ENCODE results near the gene PLA2G7. TPM values are rescaled to one million over a fixed set of nuclear protein-coding genes. Genes with fewer than 3 reads are reported as not detected.
"Not testable (repeated sequence)": the region's sequence is repeated elsewhere in the genome, so short reads cannot be mapped to it uniquely, and the experiment has no call there.

Gene PLA2G7
- total RNA-seq, 1 experiment from 2014 or later, result 1.7 TPM

- no peaks in the 10 kb centered on the region for H3K23me2 ChIP-seq (ENCODE audit: insufficient read length, low read depth, low read length, poor library complexity, severe bottlenecking)
- no peak for DNase-seq
- no peak overlapping the region for H2BK12ac ChIP-seq (ENCODE audit: insufficient read length, low read depth, low read length)
- H4K5ac ChIP-seq (ENCODE audit: insufficient read length, low read depth, low read length), result no peak overlapping the region
- H3K14ac ChIP-seq (ENCODE audit: insufficient read depth, low read length), result no peak overlapping the region
- no peak overlapping the region for H2BK120ac ChIP-seq (ENCODE audit: low read depth, low read length, poor library complexity, severe bottlenecking)
- H4K91ac ChIP-seq (ENCODE audit: insufficient read length, low read depth, low read length), result no peak overlapping the region
- H3K18ac ChIP-seq (ENCODE audit: insufficient read length, low read depth, low read length), result no peak overlapping the region
- H3K79me1 ChIP-seq (ENCODE audit: insufficient read depth, low read depth, low read length, poor library complexity, severe bottlenecking), result no peaks in the 10 kb centered on the region
- H3K27ac ChIP-seq (ENCODE audit: insufficient read length, low read depth, low read length), result no peak overlapping the region
- no peak overlapping the region for H2BK5ac ChIP-seq (ENCODE audit: insufficient read length, low read length)
- H2BK15ac ChIP-seq (ENCODE audit: low read depth, low read length), result no peak overlapping the region
- peaks cover 7% of the 10 kb centered on the region for H3K27me3 Mint-ChIP-seq (ENCODE audit: low read depth)
- no peaks in the 10 kb centered on the region for H3K27me3 ChIP-seq (ENCODE audit: insufficient read depth, low read length)
- H3K4me1 Mint-ChIP-seq, result no peaks in the 10 kb centered on the region; a peak in 2 of 4 replicates
- no peaks in the 10 kb centered on the region for H3K36me3 Mint-ChIP-seq (ENCODE audit: insufficient read depth in 1 of 3, low read depth in 3 of 3)
- no peak overlapping the region for H3K56ac ChIP-seq (ENCODE audit: insufficient read length, low read depth, low read length)
- H2AK5ac ChIP-seq (ENCODE audit: insufficient read length, low read length), result no peak overlapping the region
- H3K27ac Mint-ChIP-seq, result no peak overlapping the region
- no peak overlapping the region for H3K23ac ChIP-seq (ENCODE audit: insufficient read length, low read depth, low read length)
- H4K8ac ChIP-seq (replicated peaks; ENCODE audit: insufficient read length, low read depth, low read length), result no peak overlapping the region
- H3K9me3 ChIP-seq (ENCODE audit: control insufficient read depth, low read depth, low read length), result no peaks in the 10 kb centered on the region
- no peaks in the 10 kb centered on the region for H4K20me1 ChIP-seq (ENCODE audit: control insufficient read depth, insufficient read depth, insufficient read length)
- H3K4me3 Mint-ChIP-seq, result no peak overlapping the region
- H2AFZ ChIP-seq (ENCODE audit: low read length), result no peak overlapping the region
- H3K4me2 ChIP-seq (ENCODE audit: insufficient read depth, insufficient read length, low read length), result no peak overlapping the region
- H3K9ac ChIP-seq (ENCODE audit: extremely low read depth, insufficient read length, low read length), result no peak overlapping the region
- no peaks in the 10 kb centered on the region for H3K79me2 ChIP-seq (ENCODE audit: insufficient read depth, low read length)
- TF ChIP-seq CTCF (conservative IDR thresholded peaks at IDR 0.05), result no peak
- no peaks in the 10 kb centered on the region for H3K4me1 ChIP-seq (ENCODE audit: insufficient read depth, low read length)
- no peak overlapping the region for H3K4ac ChIP-seq (ENCODE audit: low read depth, low read length)
- no CpG with 5 or more reads among the region's 5 CpGs for WGBS (ENCODE audit: extremely low coverage, insufficient read length, low lambda C conversion rate)
- no peak overlapping the region for H3T11ph ChIP-seq (ENCODE audit: low read length)
- H2BK20ac ChIP-seq (ENCODE audit: low read depth, low read length, poor library complexity, severe bottlenecking), result no peak overlapping the region
- H3K9me3 Mint-ChIP-seq, result no peaks in the 10 kb centered on the region
Measured at GRCh38 chr6:46776070-46776712, 41.0 kb upstream of the PLA2G7 start.

- H2BK120ac ChIP-seq (ENCODE audit: low read depth, low read length, poor library complexity, severe bottlenecking); H2BK5ac ChIP-seq (ENCODE audit: insufficient read length, low read length); H3K18ac ChIP-seq (ENCODE audit: insufficient read length, low read depth, low read length); H3K79me2 ChIP-seq (ENCODE audit: insufficient read depth, low read length); H2BK15ac ChIP-seq (ENCODE audit: low read depth, low read length); H3K9me3 Mint-ChIP-seq; H3K27ac ChIP-seq (ENCODE audit: insufficient read length, low read depth, low read length); H4K5ac ChIP-seq (ENCODE audit: insufficient read length, low read depth, low read length); H4K8ac ChIP-seq (replicated peaks; ENCODE audit: insufficient read length, low read depth, low read length); H3K23ac ChIP-seq (ENCODE audit: insufficient read length, low read depth, low read length); H3T11ph ChIP-seq (ENCODE audit: low read length); H4K91ac ChIP-seq (ENCODE audit: insufficient read length, low read depth, low read length); H3K4me2 ChIP-seq (ENCODE audit: insufficient read depth, insufficient read length, low read length); H3K27me3 Mint-ChIP-seq (ENCODE audit: low read depth); H4K20me1 ChIP-seq (ENCODE audit: control insufficient read depth, insufficient read depth, insufficient read length); DNase-seq; H3K27me3 ChIP-seq (ENCODE audit: insufficient read depth, low read length); H3K27ac Mint-ChIP-seq; H3K23me2 ChIP-seq (ENCODE audit: insufficient read length, low read depth, low read length, poor library complexity, severe bottlenecking); H2AK5ac ChIP-seq (ENCODE audit: insufficient read length, low read length); H3K79me1 ChIP-seq (ENCODE audit: insufficient read depth, low read depth, low read length, poor library complexity, severe bottlenecking); H2BK20ac ChIP-seq (ENCODE audit: low read depth, low read length, poor library complexity, severe bottlenecking); H3K4me1 Mint-ChIP-seq; H3K36me3 Mint-ChIP-seq (ENCODE audit: insufficient read depth in 1 of 3, low read depth in 3 of 3); H3K9me3 ChIP-seq (ENCODE audit: control insufficient read depth, low read depth, low read length); H3K4me1 ChIP-seq (ENCODE audit: insufficient read depth, low read length); H2BK12ac ChIP-seq (ENCODE audit: insufficient read length, low read depth, low read length); H3K9ac ChIP-seq (ENCODE audit: extremely low read depth, insufficient read length, low read length); H3K4me3 Mint-ChIP-seq; H2AFZ ChIP-seq (ENCODE audit: low read length); H3K14ac ChIP-seq (ENCODE audit: insufficient read depth, low read length); H3K56ac ChIP-seq (ENCODE audit: insufficient read length, low read depth, low read length); H3K4ac ChIP-seq (ENCODE audit: low read depth, low read length): not testable (repeated sequence)
- WGBS (ENCODE audit: extremely low coverage, insufficient read length, low lambda C conversion rate), result no CpG with 5 or more reads among the region's 24 CpGs
Measured at GRCh38 chr6:46774736-46775135, 39.6 kb upstream of the PLA2G7 start.
